NCI-H1436 (cell line): ENCODE data around the gene SAFB.

Experiments used
- DNase-seq: peaks from one replicate; lab custom pipeline; 2025; lab: John Stamatoyannopoulos, UW

SAFB gene

GRCh38 chr19:5666921-5667610, 44.2 kb downstream of the SAFB start:
- DNase-seq, result no peak

GRCh38 chr19:5667751-5668271, 44.9 kb downstream of the SAFB start:
- no peak for DNase-seq

- DNase-seq, result no peak
These were observed 46.3 kb downstream of the SAFB start for GRCh38 chr19:5669212-5669611.

- no peak for DNase-seq
These were observed 48.7 kb downstream of the SAFB start for GRCh38 chr19:5671600-5671999.

- DNase-seq, result no peak
These were observed 50.0 kb downstream of the SAFB start for GRCh38 chr19:5672708-5673459.

GRCh38 chr19:5673752-5674151, 50.9 kb downstream of the SAFB start:
- no peak for DNase-seq

GRCh38 chr19:5674714-5675113, 51.8 kb downstream of the SAFB start:
- no peak for DNase-seq

GRCh38 chr19:5676105-5676771, 53.4 kb downstream of the SAFB start:
- DNase-seq, result no peak

- no peak for DNase-seq
These were observed 53.9 kb downstream of the SAFB start for GRCh38 chr19:5676772-5677105.

GRCh38 chr19:5677136-5677535, 54.3 kb downstream of the SAFB start:
- DNase-seq, result no peak

GRCh38 chr19:5677580-5677979, 54.7 kb downstream of the SAFB start:
- DNase-seq, result no peak

GRCh38 chr19:5678071-5678718, 55.3 kb downstream of the SAFB start:
- DNase-seq, result no peak

- no peak for DNase-seq
These were observed 56.6 kb downstream of the SAFB start for GRCh38 chr19:5679289-5680083.

- DNase-seq, result no peak
These were observed 57.2 kb downstream of the SAFB start for GRCh38 chr19:5680084-5680436.

GRCh38 chr19:5680437-5681368, 57.8 kb downstream of the SAFB start, which contains the start of the genes HSD11B1L and MICOS13:
HSD11B1L (plus strand) TSS chr19:5681027; CDS start chr19:5684833, 3,806 bp downstream.
MICOS13 (minus strand) TSS chr19:5680516; CDS start chr19:5680486, 30 bp downstream.
- peak; percentile 99 for DNase-seq

GRCh38 chr19:5681391-5682106, 58.7 kb downstream of the SAFB start:
- no peak for DNase-seq

GRCh38 chr19:5682107-5682482, 59.2 kb downstream of the SAFB start:
- DNase-seq, result no peak

- no peak for DNase-seq
These were observed 60.4 kb downstream of the SAFB start for GRCh38 chr19:5683177-5683886.
